ENCODE data around the gene ARHGAP10.

DNA sequence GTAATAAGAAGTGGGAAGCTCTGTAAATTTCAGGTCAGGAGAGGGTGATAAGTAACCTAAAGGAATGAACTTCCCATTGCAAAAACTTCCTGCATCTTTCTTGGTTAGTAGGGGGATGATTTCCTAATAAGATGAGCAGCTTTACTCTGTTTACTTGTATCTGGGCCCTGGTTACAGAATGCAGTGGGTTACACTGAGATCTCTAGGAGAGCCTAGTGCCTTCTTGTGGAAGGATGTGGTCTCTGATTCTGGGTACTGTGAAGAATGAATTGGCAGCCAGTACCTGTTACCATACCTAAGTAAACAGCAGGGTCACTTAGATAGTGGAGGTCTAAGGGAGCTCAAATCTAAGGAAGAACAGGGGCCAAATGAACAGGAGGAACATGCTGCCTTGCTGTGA lies 320.6 kb downstream of the ARHGAP10 start:
- TF ChIP-seq, protein P1, sequence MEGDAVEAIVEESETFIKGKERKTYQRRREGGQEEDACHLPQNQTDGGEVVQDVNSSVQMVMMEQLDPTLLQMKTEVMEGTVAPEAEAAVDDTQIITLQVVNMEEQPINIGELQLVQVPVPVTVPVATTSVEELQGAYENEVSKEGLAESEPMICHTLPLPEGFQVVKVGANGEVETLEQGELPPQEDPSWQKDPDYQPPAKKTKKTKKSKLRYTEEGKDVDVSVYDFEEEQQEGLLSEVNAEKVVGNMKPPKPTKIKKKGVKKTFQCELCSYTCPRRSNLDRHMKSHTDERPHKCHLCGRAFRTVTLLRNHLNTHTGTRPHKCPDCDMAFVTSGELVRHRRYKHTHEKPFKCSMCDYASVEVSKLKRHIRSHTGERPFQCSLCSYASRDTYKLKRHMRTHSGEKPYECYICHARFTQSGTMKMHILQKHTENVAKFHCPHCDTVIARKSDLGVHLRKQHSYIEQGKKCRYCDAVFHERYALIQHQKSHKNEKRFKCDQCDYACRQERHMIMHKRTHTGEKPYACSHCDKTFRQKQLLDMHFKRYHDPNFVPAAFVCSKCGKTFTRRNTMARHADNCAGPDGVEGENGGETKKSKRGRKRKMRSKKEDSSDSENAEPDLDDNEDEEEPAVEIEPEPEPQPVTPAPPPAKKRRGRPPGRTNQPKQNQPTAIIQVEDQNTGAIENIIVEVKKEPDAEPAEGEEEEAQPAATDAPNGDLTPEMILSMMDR (IDR thresholded peaks at IDR 0.05) = no peak
- no peak for TF ChIP-seq SIN3A (IDR thresholded peaks at IDR 0.05; ENCODE audit: borderline replicate concordance, insufficient read depth, low read depth, low read length)
- TF ChIP-seq, protein P2, sequence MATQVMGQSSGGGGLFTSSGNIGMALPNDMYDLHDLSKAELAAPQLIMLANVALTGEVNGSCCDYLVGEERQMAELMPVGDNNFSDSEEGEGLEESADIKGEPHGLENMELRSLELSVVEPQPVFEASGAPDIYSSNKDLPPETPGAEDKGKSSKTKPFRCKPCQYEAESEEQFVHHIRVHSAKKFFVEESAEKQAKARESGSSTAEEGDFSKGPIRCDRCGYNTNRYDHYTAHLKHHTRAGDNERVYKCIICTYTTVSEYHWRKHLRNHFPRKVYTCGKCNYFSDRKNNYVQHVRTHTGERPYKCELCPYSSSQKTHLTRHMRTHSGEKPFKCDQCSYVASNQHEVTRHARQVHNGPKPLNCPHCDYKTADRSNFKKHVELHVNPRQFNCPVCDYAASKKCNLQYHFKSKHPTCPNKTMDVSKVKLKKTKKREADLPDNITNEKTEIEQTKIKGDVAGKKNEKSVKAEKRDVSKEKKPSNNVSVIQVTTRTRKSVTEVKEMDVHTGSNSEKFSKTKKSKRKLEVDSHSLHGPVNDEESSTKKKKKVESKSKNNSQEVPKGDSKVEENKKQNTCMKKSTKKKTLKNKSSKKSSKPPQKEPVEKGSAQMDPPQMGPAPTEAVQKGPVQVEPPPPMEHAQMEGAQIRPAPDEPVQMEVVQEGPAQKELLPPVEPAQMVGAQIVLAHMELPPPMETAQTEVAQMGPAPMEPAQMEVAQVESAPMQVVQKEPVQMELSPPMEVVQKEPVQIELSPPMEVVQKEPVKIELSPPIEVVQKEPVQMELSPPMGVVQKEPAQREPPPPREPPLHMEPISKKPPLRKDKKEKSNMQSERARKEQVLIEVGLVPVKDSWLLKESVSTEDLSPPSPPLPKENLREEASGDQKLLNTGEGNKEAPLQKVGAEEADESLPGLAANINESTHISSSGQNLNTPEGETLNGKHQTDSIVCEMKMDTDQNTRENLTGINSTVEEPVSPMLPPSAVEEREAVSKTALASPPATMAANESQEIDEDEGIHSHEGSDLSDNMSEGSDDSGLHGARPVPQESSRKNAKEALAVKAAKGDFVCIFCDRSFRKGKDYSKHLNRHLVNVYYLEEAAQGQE (IDR thresholded peaks at IDR 0.05; ENCODE audit: insufficient read depth in 1 of 2, low read depth in 2 of 2, low read length in 1 of 2) = no peak
- TF ChIP-seq POLR2AphosphoS5 (IDR thresholded peaks at IDR 0.05; ENCODE audit: low read depth, low read length) = no peak
- TF ChIP-seq TCF7L2 (IDR thresholded peaks at IDR 0.05; ENCODE audit: low read depth, low read length) = no peak

Data from Panc1 (cell line).